ENCODE measurements around the gene TNIP3.

TNIP3 gene

GRCh38 chr4:121098266-121098665 lies 65.9 kb downstream of the TNIP3 start:
- TF ChIP-seq, protein P1, sequence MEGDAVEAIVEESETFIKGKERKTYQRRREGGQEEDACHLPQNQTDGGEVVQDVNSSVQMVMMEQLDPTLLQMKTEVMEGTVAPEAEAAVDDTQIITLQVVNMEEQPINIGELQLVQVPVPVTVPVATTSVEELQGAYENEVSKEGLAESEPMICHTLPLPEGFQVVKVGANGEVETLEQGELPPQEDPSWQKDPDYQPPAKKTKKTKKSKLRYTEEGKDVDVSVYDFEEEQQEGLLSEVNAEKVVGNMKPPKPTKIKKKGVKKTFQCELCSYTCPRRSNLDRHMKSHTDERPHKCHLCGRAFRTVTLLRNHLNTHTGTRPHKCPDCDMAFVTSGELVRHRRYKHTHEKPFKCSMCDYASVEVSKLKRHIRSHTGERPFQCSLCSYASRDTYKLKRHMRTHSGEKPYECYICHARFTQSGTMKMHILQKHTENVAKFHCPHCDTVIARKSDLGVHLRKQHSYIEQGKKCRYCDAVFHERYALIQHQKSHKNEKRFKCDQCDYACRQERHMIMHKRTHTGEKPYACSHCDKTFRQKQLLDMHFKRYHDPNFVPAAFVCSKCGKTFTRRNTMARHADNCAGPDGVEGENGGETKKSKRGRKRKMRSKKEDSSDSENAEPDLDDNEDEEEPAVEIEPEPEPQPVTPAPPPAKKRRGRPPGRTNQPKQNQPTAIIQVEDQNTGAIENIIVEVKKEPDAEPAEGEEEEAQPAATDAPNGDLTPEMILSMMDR (conservative IDR thresholded peaks at IDR 0.05; ENCODE audit: low read depth): no peak
- DNase-seq (ENCODE audit: low spot score): no peak
- ChIA-PET POLR2A (ENCODE audit: low non-redundant PET) (no interaction called here), CTCF (interaction anchor here (0.6 kb wide), 1 partner anchor 380 kb away, joined by 5 read pairs; no protein-coding TSS in a partner anchor)
- H3K27ac ChIP-seq: no peak overlapping the region

DNA sequence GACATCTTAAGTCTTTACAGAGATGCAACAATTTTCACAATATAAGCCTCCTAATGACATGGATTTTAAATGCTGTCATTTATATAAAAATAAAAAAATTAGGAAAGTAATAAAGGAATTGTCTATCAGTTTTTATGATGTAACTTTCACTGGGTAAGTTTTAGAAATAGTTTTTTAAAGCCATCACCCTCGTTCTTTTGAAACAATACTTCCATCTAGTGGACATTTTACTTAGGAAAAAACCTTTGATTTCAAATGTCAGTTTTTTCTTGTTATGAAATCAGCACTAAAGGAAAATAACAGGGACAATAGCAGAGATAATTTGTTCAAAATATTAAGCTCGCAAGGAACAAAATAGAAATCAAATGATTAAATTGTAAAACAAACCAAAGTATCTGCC lies 67.5 kb downstream of the TNIP3 start:
- DNase-seq (ENCODE audit: low spot score): peak; percentile 34
- CTCF ChIA-PET: interaction anchor here (0.6 kb wide), 2 partner anchors 13 to 927 kb away, joined by 4 to 7 read pairs; no protein-coding TSS in a partner anchor
- TF ChIP-seq, protein P1 (conservative IDR thresholded peaks at IDR 0.05; ENCODE audit: low read depth): peak; percentile 52
- POLR2A ChIA-PET (ENCODE audit: low non-redundant PET): no interaction called here
- no peak overlapping the region for H3K27ac ChIP-seq

GRCh38 chr4:121096191-121096590 lies 67.9 kb downstream of the TNIP3 start:
- POLR2A ChIA-PET (ENCODE audit: low non-redundant PET): no interaction called here
- CTCF ChIA-PET: interaction anchor here (0.7 kb wide), 1 partner anchor 304 kb away, joined by 3 read pairs; no protein-coding TSS in a partner anchor
- DNase-seq (ENCODE audit: low spot score): no peak
- TF ChIP-seq, protein P1 (conservative IDR thresholded peaks at IDR 0.05; ENCODE audit: low read depth): no peak
- no peak overlapping the region for H3K27ac ChIP-seq

GRCh38 chr4:121094297-121094966 lies 69.7 kb downstream of the TNIP3 start:
- POLR2A ChIA-PET (ENCODE audit: low non-redundant PET): no interaction called here
- no peak for DNase-seq (ENCODE audit: low spot score)
- TF ChIP-seq, protein P1 (conservative IDR thresholded peaks at IDR 0.05; ENCODE audit: low read depth): no peak
- CTCF ChIA-PET: no interaction called here
- H3K27ac ChIP-seq: no peak overlapping the region

GRCh38 chr4:121093261-121093660 lies 70.9 kb downstream of the TNIP3 start:
- DNase-seq (ENCODE audit: low spot score): no peak
- no peak overlapping the region for H3K27ac ChIP-seq
- TF ChIP-seq, protein P1 (conservative IDR thresholded peaks at IDR 0.05; ENCODE audit: low read depth): no peak
- ChIA-PET CTCF (no interaction called here), POLR2A (ENCODE audit: low non-redundant PET) (no interaction called here)

- no peak for DNase-seq (ENCODE audit: low spot score)
- CTCF ChIA-PET: no interaction called here
- TF ChIP-seq, protein P1 (conservative IDR thresholded peaks at IDR 0.05; ENCODE audit: low read depth): no peak
- POLR2A ChIA-PET (ENCODE audit: low non-redundant PET): no interaction called here
- H3K27ac ChIP-seq: no peak overlapping the region
Observed at GRCh38 chr4:121091941-121092340, 72.2 kb downstream of the TNIP3 start.
